T-helper 1 cell treated with Interleukin-12 subunit alpha and Interleukin-12 subunit beta and Interleukin-4 antibody, amounts not matched to agents 30 μg/mL and 1 μg/mL, for 36 hours (primary cell): Measurements from ENCODE around the gene ZNF423.

Source experiments
- H3K27ac Mint-ChIP-seq: one replicate; pipeline ENCODE4 v1.8.0; 2021; ENCODE audit warnings: mild to moderate bottlenecking, mixed read lengths
- H3K27me3 Mint-ChIP-seq: one replicate; pipeline ENCODE4 v1.8.0; 2021; ENCODE audit warnings: low read depth, mixed read lengths
- H3K36me3 Mint-ChIP-seq: one replicate; pipeline ENCODE4 v1.8.0; 2021; ENCODE audit warnings: low read depth, mixed read lengths
- H3K4me1 Mint-ChIP-seq: one replicate; pipeline ENCODE4 v1.8.0; 2021; ENCODE audit warnings: low read depth, mixed read lengths
- H3K4me3 Mint-ChIP-seq: one replicate; pipeline ENCODE4 v1.8.0; 2021; ENCODE audit warnings: mild to moderate bottlenecking, moderate library complexity, mixed read lengths
- H3K9me3 Mint-ChIP-seq: one replicate; pipeline ENCODE4 v1.8.0; 2021; ENCODE audit warnings: mixed read lengths

ZNF423 gene

DNA sequence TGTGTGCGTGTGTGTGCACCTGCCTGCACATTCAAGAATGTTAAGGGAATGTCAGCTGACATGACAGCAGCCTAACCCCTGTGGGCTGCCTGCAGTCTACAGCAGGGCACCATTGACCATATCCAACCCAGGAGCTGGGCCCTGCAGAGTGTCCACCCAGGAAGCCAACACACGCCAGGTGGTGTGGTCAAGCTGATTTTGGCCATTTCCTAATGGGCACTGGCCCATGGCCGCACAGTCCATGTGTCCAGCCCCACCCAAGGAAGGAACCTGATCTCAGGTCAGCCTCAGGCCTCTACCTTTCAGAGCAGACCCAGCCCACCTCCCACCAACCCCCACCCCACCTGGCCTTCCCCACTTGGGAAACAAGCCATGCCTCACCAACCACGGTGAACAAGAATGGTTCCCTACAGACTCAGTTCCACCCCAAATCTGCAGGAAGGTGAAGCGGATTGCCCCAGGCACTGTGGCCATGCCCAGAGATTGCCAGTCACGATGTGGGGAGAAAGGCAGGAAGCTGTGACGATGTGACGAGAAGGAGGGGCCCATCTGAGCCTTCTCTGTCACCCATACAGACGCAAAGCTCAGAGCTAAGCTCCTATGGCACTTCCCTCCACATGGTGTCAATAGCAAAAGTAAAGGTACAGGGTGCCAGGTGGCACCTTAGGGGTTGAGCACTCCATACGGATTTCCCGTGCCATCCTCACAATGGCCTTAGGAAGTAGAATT, 77.5 kb downstream of the ZNF423 start:
- Mint-ChIP-seq H3K27me3 (no peaks in the 10 kb centered on the region), H3K4me3 (no peak overlapping the region), H3K4me1 (no peaks in the 10 kb centered on the region), H3K36me3 (no peaks in the 10 kb centered on the region), H3K27ac (no peak overlapping the region), H3K9me3 (no peaks in the 10 kb centered on the region)

DNA sequence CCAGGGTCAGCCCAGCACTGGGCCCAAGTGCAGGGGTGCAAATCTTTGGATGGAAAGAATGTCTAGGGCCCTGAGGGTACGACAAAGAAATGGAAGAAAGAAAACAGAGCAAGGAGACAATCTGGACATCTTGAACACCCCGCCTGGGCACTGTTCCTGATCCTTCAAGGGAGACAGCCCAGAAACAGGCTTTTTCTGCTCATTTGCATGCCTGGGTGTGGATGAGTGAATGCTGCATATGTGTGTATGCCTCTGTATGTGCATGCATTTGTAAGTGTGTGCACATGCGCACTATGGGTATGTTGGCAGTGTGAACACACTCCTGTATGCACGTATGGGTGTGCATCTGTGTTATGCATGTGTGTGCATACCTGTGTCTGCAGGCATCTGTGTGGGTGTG, 79.2 kb downstream of the ZNF423 start:
- Mint-ChIP-seq H3K36me3 (no peaks in the 10 kb centered on the region), H3K27me3 (no peaks in the 10 kb centered on the region), H3K4me1 (no peaks in the 10 kb centered on the region), H3K9me3 (no peaks in the 10 kb centered on the region), H3K4me3 (no peak overlapping the region), H3K27ac (no peak overlapping the region)

DNA sequence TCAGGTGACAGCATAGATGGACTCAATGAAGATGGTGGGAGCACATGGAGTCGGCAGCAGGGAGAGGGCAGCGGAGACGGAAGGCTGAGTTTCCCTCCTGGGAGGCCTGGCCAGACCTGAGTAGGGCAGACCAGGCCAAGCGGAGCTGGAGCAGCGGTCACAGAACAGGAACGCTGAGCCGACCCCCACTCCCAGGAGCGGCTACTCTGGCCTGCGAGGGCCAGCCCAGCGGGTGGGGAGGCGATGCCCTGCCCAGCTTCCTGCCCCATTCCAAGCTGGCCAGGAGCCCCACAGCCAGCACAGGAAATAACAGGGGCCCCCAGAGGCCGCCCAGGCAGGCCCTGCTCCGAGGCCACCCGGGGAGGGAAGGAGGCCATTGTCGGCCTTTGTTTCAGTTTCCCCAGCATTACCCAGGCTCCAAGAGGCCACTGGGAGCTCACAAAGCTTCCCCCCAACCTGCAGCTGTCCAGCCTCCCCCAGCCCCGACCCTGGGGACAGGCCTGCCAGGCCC, 79.8 kb downstream of the ZNF423 start:
- Mint-ChIP-seq H3K4me3 (no peak overlapping the region), H3K27me3 (no peaks in the 10 kb centered on the region), H3K4me1 (no peaks in the 10 kb centered on the region), H3K27ac (no peak overlapping the region), H3K9me3 (no peaks in the 10 kb centered on the region), H3K36me3 (no peaks in the 10 kb centered on the region)

DNA sequence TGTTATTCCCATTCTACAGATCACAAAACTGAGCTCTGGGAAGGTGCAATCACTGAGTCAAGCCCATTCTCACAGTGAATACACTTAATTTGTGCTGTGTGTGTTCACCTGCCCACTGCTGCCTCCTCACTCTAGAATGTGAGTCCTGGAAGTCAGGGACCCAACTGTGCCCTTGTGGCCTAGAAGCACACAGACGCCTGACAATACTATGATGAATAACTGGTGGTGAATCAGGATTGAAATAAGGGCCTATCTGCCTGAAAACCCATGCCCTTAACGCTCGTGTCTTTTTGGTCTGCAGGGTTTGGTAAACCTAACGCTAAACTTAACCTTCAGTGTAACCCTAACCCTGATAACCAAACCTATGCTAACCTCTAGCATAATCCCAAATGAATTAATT, 80.3 kb downstream of the ZNF423 start:
- Mint-ChIP-seq H3K4me3 (no peak overlapping the region), H3K36me3 (no peaks in the 10 kb centered on the region)

DNA sequence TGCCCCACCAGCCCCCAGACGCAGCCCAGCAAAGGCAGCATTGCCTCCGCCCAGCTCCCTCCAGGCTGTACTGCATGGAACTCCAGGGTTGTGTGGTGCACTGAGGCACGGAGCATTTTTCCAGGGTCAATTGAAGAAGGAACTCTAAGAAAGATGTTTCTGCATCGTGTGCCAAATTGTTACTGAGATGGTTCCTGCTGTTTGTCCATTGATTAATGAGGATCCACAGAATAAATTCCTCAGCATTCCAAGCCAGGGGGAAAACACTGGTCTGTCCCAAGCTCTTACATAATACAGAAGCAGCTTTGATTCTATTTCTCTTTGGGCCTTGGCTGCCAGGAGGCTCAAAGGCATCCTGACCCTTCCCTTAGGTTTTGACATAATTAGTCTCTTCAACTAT, 80.9 kb downstream of the ZNF423 start:
- H3K36me3 Mint-ChIP-seq = no peaks in the 10 kb centered on the region

More for the DNA sequence above, 80.3 kb downstream of the ZNF423 start:
- Mint-ChIP-seq H3K27ac (no peak overlapping the region), H3K27me3 (no peaks in the 10 kb centered on the region), H3K4me1 (no peaks in the 10 kb centered on the region), H3K9me3 (no peaks in the 10 kb centered on the region)

DNA sequence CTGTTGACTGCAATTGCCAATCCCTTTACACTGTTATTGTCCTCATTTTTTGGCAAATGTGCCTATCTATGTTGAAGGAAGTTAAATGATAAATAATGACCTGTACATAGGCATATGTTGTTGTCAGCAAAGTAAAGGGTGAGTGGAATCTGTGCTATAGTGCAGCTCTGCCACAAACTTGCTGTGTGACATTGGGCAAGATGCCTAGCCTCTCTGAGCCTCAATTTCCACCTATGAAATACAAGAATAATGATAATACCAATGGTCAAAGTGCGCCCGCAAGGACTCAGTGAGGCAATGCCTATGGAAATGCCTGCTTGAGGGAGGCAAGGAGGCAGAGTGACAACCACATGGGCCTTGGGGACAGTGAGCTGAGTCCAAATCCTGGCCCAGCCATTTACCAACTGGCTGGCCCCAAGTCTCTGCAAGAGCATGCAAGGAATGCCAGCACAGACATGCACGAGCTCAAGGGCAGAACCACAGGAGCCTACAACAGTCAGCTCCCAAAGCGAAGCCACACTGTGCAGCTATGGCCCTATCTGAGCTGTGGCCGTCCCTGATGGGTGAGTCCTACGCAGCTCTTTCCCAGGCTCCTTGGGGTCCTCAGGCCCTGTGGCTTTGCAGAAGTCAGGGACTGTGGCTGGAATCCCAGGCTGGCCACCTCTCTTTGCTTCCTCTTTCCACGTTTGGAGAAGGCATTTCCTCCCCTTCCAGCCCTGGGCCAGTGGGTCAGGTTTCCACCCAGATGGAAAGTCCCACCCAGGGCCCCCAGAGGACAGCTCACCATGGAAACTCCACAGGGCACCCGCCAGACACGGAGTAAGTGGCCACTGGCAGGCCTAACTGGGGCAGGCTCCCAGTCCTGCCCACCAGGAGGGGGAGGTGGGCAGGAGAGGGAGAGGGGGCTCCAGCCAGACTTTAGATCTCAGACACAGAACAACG, 82.1 kb downstream of the ZNF423 start:
- H3K4me3 Mint-ChIP-seq = no peak overlapping the region
- no peaks in the 10 kb centered on the region for H3K4me1 Mint-ChIP-seq
- H3K36me3 Mint-ChIP-seq = no peaks in the 10 kb centered on the region
- no peak overlapping the region for H3K27ac Mint-ChIP-seq
- no peaks in the 10 kb centered on the region for H3K27me3 Mint-ChIP-seq
- no peaks in the 10 kb centered on the region for H3K9me3 Mint-ChIP-seq

More for the DNA sequence above, 80.9 kb downstream of the ZNF423 start:
- Mint-ChIP-seq H3K4me3 (no peak overlapping the region), H3K9me3 (no peaks in the 10 kb centered on the region), H3K27me3 (no peaks in the 10 kb centered on the region), H3K4me1 (no peaks in the 10 kb centered on the region), H3K27ac (no peak overlapping the region)

DNA sequence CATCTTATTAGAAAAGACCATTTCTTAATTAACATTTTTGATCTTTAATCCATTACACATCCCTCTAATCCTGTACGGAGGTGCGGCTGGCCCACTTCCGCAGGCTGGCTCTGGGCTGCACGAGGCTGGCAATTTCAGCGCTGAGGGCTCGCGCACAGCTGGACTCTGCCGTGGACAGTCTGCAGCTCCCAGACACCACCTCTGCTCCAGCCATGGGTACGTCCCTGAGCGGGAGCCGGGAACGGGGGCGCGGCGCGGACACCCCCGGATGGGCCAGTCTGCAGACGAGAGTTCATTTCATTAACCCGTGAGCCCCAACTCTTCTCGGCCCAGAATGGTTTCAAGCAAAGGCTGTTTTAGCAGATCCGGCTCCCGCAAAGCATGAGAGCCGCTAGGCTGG, 87.9 kb downstream of the ZNF423 start:
- Mint-ChIP-seq H3K9me3 (no peaks in the 10 kb centered on the region), H3K4me3 (no peak overlapping the region), H3K27ac (no peak overlapping the region), H3K4me1 (no peaks in the 10 kb centered on the region), H3K27me3 (no peaks in the 10 kb centered on the region), H3K36me3 (no peaks in the 10 kb centered on the region)

DNA sequence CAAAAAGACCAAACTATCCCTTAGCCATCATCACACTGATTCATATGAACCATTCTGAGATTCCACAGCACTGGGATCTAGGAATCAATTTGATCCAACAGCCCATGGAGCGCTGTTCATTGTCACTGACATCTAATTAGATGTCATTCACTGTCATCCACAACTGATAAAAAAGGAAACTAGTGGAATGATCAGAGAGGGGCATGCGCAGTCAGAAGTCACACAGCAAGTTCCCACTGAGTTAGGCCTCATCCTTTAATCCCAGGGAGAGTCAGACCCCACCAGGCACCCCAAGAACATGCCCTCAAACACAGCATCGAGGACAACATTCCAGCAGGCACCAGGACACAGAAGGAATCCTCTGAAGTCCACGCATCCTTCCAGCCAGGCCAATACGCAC, 88.5 kb downstream of the ZNF423 start:
- no peaks in the 10 kb centered on the region for H3K4me1 Mint-ChIP-seq
- H3K4me3 Mint-ChIP-seq = no peak overlapping the region
- no peak overlapping the region for H3K27ac Mint-ChIP-seq
- no peaks in the 10 kb centered on the region for H3K9me3 Mint-ChIP-seq
- no peaks in the 10 kb centered on the region for H3K36me3 Mint-ChIP-seq
- H3K27me3 Mint-ChIP-seq = no peaks in the 10 kb centered on the region

DNA sequence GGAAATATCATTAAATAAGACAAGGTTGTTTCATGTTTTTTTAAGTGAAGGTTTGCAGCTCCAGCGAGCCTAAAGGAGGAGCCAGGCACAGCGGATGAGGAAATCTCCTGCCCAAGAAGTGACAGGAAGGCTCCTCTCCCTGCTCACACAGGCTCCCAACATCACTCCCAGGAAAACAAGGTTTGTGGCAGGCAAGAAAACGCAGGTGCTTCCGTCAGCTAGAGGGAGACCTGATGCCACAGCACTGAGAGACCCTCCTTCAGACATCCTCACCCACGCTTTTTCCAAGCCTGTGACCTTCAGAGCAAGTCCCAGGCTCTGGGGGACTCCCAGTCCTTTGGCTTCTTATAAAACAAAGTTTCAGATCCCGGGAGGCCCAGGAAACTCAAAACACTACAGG, 89.7 kb downstream of the ZNF423 start:
- Mint-ChIP-seq H3K9me3 (no peaks in the 10 kb centered on the region), H3K4me3 (no peak overlapping the region), H3K36me3 (no peaks in the 10 kb centered on the region), H3K4me1 (no peaks in the 10 kb centered on the region), H3K27ac (no peak overlapping the region), H3K27me3 (no peaks in the 10 kb centered on the region)

DNA sequence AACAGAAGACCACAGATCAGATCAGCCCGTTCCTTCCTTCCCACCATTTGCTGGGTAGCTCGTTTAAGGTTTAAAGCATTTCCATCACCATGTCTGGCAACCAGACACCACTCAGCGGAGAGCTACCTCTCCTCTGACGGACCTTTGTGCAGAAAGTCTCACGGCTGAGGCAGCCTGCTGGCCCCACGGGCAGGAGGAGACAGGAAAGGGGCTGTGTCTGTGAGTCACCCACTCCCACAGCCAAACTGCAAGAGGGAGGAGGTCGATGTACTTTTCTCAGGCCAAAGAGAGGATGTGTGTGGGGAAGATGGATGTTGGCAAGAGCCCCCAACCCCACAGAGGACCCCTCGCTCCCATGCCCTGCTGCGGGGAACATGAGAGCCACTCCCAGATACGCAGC, 92.1 kb downstream of the ZNF423 start:
- no peaks in the 10 kb centered on the region for H3K4me1 Mint-ChIP-seq
- no peaks in the 10 kb centered on the region for H3K36me3 Mint-ChIP-seq
- no peaks in the 10 kb centered on the region for H3K27me3 Mint-ChIP-seq
- no peak overlapping the region for H3K27ac Mint-ChIP-seq
- H3K9me3 Mint-ChIP-seq = no peaks in the 10 kb centered on the region
- H3K4me3 Mint-ChIP-seq = no peak overlapping the region

DNA sequence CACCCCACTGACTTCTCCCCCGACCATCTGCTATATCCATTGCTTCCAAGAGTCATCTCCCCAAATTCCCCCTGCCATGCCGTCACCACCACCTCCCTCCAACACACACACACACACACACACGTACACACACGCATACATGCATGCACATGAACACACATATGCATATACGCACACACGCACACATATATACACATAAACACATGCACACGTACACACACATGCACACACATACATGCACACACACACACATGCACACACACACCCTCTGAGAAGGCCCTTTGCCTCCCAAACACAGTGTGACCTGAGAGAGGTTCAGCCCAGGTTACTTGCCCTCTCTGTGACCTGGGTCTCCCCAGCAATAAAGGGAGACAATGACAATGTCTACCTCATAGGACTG, 95.1 kb downstream of the ZNF423 start:
- peaks cover 6% of the 10 kb centered on the region for H3K27me3 Mint-ChIP-seq
- H3K4me1 Mint-ChIP-seq = no peaks in the 10 kb centered on the region
- H3K36me3 Mint-ChIP-seq = no peaks in the 10 kb centered on the region
- no peak overlapping the region for H3K27ac Mint-ChIP-seq
- no peaks in the 10 kb centered on the region for H3K9me3 Mint-ChIP-seq
- H3K4me3 Mint-ChIP-seq = no peak overlapping the region

DNA sequence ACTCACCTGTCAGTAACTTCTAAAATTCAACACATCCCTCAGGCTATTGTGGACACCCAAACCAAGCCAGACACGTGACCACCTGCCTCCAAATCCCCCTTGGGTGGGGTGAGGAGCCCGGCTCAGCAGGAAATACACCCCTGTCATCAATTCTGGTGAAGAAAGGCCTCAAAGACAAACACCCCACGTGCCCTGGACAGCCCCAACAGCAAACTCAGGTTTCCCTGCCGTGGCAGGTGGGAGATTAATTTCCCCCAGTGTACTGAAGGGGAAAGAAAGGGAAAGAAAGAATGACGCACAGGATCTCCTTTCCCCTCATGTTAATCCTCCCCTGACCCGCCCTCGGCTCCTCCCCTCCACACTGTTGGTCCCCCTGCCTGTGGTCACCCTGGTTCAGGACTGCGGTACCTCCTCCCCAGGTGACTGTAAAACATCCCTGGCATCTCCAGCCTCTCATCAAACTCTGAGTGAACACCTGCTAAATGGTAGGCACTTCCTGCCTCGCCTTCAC, 98.3 kb downstream of the ZNF423 start:
- Mint-ChIP-seq H3K4me1 (peaks cover 2% of the 10 kb centered on the region), H3K36me3 (no peaks in the 10 kb centered on the region), H3K4me3 (no peak overlapping the region), H3K27ac (no peak overlapping the region), H3K9me3 (no peaks in the 10 kb centered on the region), H3K27me3 (peaks cover 33% of the 10 kb centered on the region)

DNA sequence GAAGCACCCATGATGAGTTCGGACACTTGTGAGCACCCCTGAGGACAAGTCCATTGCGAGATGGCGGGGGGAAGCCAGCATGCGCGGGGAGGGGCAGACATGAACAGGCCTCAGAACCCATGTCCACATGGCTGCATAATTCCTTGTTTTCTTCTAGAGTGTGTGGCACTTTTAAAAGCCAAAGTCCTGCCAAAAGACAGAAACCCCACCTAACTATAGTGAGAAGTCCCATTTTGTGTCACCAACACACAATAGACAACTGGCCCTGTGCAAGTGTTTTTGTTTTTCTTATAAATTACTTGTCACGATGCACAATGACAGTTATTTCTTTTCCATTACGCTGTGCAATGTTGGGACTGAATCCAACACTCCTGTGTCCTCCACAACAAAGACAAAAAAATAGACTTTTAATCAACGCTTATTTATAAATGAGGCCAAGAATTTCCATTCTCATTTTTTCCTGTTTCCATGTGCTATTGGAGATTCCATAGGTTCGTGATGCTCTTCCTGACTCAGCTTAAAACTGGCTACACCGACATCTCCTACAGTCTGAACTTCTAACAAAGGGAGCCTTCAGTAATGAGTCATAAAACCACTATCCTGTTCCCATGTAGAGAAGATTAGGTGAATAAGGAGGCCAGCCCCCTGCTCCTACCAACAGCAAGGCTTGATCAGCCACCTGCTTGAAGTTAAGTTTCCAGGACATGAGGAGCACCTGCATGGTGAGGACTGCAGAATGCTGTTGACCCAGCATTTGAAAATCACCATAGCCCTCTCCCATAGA, 98.9 kb downstream of the ZNF423 start:
- H3K4me1 Mint-ChIP-seq = peaks cover 2% of the 10 kb centered on the region
- no peak overlapping the region for H3K27ac Mint-ChIP-seq
- H3K27me3 Mint-ChIP-seq = peaks cover 34% of the 10 kb centered on the region
- H3K4me3 Mint-ChIP-seq = no peak overlapping the region
- no peaks in the 10 kb centered on the region for H3K9me3 Mint-ChIP-seq
- H3K36me3 Mint-ChIP-seq = no peaks in the 10 kb centered on the region
